K562 (cell line): ENCODE results near the gene ZDHHC8. TPM values are rescaled to one million over a fixed set of nuclear protein-coding genes. Genes with fewer than 3 reads are reported as not detected.

Experiments used
- AFF1 ChIP-seq, 2 experiments: fragments of 450-650 bp; IDR thresholded peaks; 2 replicates each; pipeline ENCODE4 v1.6.1; 2018; ENCODE audit warnings: mild to moderate bottlenecking in 2 of 2, low read depth in 1 of 2; ENCODE audit not compliant: partially characterized antibody in 2 of 2
- CC2D1A ChIP-seq: fragments of 450-650 bp; IDR thresholded peaks from 2 replicates; pipeline ENCODE4 v1.6.1; 2017; ENCODE audit warnings: mild to moderate bottlenecking
- E2F6 ChIP-seq, 2 experiments: IDR thresholded peaks; 2 replicates each; pipeline ENCODE4 v1.6.1; 2011; ENCODE audit warnings: borderline replicate concordance in 1 of 2, control low read depth in 1 of 2, low read depth in 1 of 2, low read length in 1 of 2, mild to moderate bottlenecking in 1 of 2, mixed read lengths in 1 of 2, moderate library complexity in 1 of 2; ENCODE audit not compliant: insufficient read depth in 1 of 2, insufficient read length in 1 of 2, poor library complexity in 1 of 2, severe bottlenecking in 1 of 2; ENCODE audit errors: extremely low read depth in 1 of 2
- KAT8 ChIP-seq: fragments of 450-650 bp; IDR thresholded peaks from 2 replicates; pipeline ENCODE4 v1.6.1; 2016; ENCODE audit warnings: low read depth, mild to moderate bottlenecking
- KHSRP ChIP-seq: fragments of 450-650 bp; IDR thresholded peaks from 2 replicates; pipeline ENCODE4 v1.6.1; 2017
- LARP7 ChIP-seq: fragments of 450-650 bp; IDR thresholded peaks from 2 replicates; pipeline ENCODE4 v1.6.1; 2016
- MECOM ChIP-seq: fragments of 250-450 bp; sonication (Bioruptor Pico); IDR thresholded peaks from 2 replicates; pipeline ENCODE4 v1.8.0; 2022; ENCODE audit warnings: inconsistent platforms
- MEF2A ChIP-seq: IDR thresholded peaks from 2 replicates; pipeline ENCODE4 v1.6.1; 2011; ENCODE audit warnings: low read depth, mild to moderate bottlenecking, low read length, moderate library complexity; ENCODE audit not compliant: control insufficient read depth
- MTA2 ChIP-seq: fragments of 450-650 bp; IDR thresholded peaks from 2 replicates; pipeline ENCODE4 v1.6.1; 2016; ENCODE audit warnings: low read depth
- PHB2 ChIP-seq: fragments of 450-650 bp; IDR thresholded peaks from 2 replicates; pipeline ENCODE4 v1.6.1; 2017; ENCODE audit warnings: low read depth
- POLR2AphosphoS5 ChIP-seq: IDR thresholded peaks from 2 replicates; pipeline ENCODE4 v1.6.1; 2011; ENCODE audit warnings: mild to moderate bottlenecking, low read depth, low read length, moderate library complexity; ENCODE audit not compliant: control insufficient read depth, insufficient read depth
- POLR2B ChIP-seq: fragments of 450-650 bp; IDR thresholded peaks from 2 replicates; pipeline ENCODE4 v1.6.1; 2018; ENCODE audit warnings: low read depth; ENCODE audit not compliant: partially characterized antibody
- POLR3A ChIP-seq: IDR thresholded peaks from 2 replicates; pipeline ENCODE4 v1.6.1; 2011; ENCODE audit warnings: borderline replicate concordance, mild to moderate bottlenecking, moderate library complexity; ENCODE audit not compliant: insufficient read length, insufficient read depth; ENCODE audit errors: extremely low read depth
- RBM17 ChIP-seq: fragments of 200-400 bp; formaldehyde crosslinking; IDR thresholded peaks from 2 replicates; pipeline ENCODE4 v1.6.1; 2017; ENCODE audit warnings: low read depth, mild to moderate bottlenecking, low read length, borderline replicate concordance
- RBM34 ChIP-seq: fragments of 200-400 bp; formaldehyde crosslinking; IDR thresholded peaks from 2 replicates; pipeline ENCODE4 v1.6.1; 2018; ENCODE audit warnings: low read length, borderline replicate concordance; ENCODE audit not compliant: insufficient read depth
- SMARCC2 ChIP-seq: fragments of 450-650 bp; IDR thresholded peaks from 2 replicates; pipeline ENCODE4 v1.6.1; 2017; ENCODE audit warnings: antibody characterized with exemption, moderate library complexity, mild to moderate bottlenecking, low read depth
- TSC22D4 ChIP-seq: fragments of 450-650 bp; IDR thresholded peaks from 2 replicates; pipeline ENCODE4 v1.6.1; 2016; ENCODE audit warnings: missing genetic modification characterization, missing biosample characterization, control low read depth
- ZBTB5 ChIP-seq: fragments of 450-650 bp; IDR thresholded peaks from 2 replicates; pipeline ENCODE4 v1.6.1; 2017; ENCODE audit warnings: antibody characterized with exemption
- ZBTB7A ChIP-seq: IDR thresholded peaks from 2 replicates; pipeline ENCODE4 v1.6.1; 2011; ENCODE audit warnings: low read depth, mild to moderate bottlenecking, low read length, moderate library complexity, borderline replicate concordance; ENCODE audit not compliant: control insufficient read depth
- ZNF445 ChIP-seq: fragments of 250-450 bp; sonication (Bioruptor Pico); IDR thresholded peaks from 2 replicates; pipeline ENCODE4 v1.4.0; 2020; ENCODE audit warnings: low read depth, mild to moderate bottlenecking, moderate library complexity
- polyA plus RNA-seq, 8 experiments: library from polyadenylated mRNA; depleted of rRNA in 4 of 8; stranded (reverse) in 5 of 8; unstranded in 3 of 8; fragments of >200 nt; fragmentation: Nextera tagmentation in 2 of 8; fragmentation: Illumina TruSeq in 1 of 8; extraction: Ambion mirVana in 2 of 8; extraction: Trizol in 1 of 8; gene quantifications; 2 replicates each; pipeline versions ENCODE4 v1.2.1 to v1.2.3, GENCODE V29; 2011 to 2014; ENCODE audit warnings: inconsistent platforms in 1 of 8, missing spikeins in 1 of 8
- total RNA-seq, 7 experiments: library from RNA; depleted of rRNA in 6 of 7; stranded (reverse); fragments of >200 nt in 6 of 7; fragmentation: Illumina TruSeq in 2 of 7; extraction: Trizol in 2 of 7; gene quantifications; 2 replicates each; pipeline versions ENCODE4 v1.2.1 to v1.2.3, GENCODE V29; 2011 to 2021; ENCODE audit warnings: low replicate concordance in 1 of 7
- TF ChIP-seq, protein P1 (sequence below): sonication (generic); formaldehyde crosslinking; IDR thresholded peaks from 2 replicates; pipeline ENCODE4 v1.5.0; 2020; ENCODE audit warnings: missing genetic modification reagents

ZDHHC8 gene
- total and polyA plus RNA-seq, 9 of the 15 experiments (the other 6 are each of a cell fraction or from before 2014, with no cell fraction given): 0.04 to 109 (median 16.4) TPM

DNA sequence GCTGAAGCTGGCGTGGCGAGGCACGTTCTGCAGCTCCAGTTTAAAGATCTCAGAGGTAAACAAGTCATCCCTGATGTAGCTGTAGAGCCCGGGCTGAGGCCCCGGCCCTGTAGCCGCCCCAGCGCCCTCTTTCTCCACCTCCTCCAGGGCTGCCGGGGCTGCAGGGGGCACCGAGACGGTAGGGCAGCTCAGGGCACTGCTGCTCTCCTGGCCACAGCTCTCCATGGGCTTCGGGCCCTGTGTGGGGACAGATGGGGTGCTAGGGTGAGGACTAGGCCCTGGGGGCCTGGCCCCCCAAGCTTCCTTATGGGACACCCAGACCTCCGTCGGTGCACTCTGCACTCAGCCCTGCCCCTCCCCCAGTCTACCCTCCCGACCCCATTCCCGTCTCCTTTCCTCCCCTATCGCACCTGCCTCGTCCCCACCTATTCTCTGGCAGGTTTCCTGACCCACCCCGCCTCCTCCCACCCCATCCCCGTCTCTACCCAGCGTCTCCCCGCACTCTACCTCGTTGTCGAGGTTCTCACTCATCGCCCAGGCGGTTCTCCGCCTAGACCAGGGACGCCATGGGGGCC lies 15.1 kb upstream of the ZDHHC8 start (continued):
- peak; percentile 83 for TF ChIP-seq CC2D1A
- no peak for TF ChIP-seq RBM17
- TF ChIP-seq KHSRP: no peak
- TF ChIP-seq POLR2B: peak; percentile 83
- TF ChIP-seq TSC22D4 (tag): no peak
- TF ChIP-seq POLR2AphosphoS5: no peak
- no peak for TF ChIP-seq ZNF445 (CRISPR knock-in tag)
- TF ChIP-seq MTA2: no peak
- peak; percentile 61; the same call in 1 of the 2 replicates for TF ChIP-seq ZBTB5
- TF ChIP-seq, protein P1, sequence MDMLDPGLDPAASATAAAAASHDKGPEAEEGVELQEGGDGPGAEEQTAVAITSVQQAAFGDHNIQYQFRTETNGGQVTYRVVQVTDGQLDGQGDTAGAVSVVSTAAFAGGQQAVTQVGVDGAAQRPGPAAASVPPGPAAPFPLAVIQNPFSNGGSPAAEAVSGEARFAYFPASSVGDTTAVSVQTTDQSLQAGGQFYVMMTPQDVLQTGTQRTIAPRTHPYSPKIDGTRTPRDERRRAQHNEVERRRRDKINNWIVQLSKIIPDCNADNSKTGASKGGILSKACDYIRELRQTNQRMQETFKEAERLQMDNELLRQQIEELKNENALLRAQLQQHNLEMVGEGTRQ (CRISPR knock-in tag): no peak
- TF ChIP-seq LARP7: peak; percentile 97; the same call in 1 of the 2 replicates
- TF ChIP-seq POLR3A: no peak
- TF ChIP-seq SMARCC2: 0 out of 2 replicates have a peak, but pooled peaks have one; percentile 42
- TF ChIP-seq PHB2: peak; percentile 62; the same call in 1 of the 2 replicates
- no peak for TF ChIP-seq MEF2A
- no peak for TF ChIP-seq MECOM (CRISPR knock-in tag)
- TF ChIP-seq KAT8: peak; percentile 42; the same call in 1 of the 2 replicates
- TF ChIP-seq AFF1 (IDR thresholded peaks at IDR 0.05; ENCODE audit: low read depth in 1 of 2, partially characterized antibody in 2 of 2): peak; percentile 56 to 90
- no peak for TF ChIP-seq ZBTB7A
- peak; percentile 18 to 40 for TF ChIP-seq E2F6 (IDR thresholded peaks at IDR 0.05; ENCODE audit: borderline replicate concordance in 1 of 2, extremely low read depth in 1 of 2, insufficient read depth in 1 of 2, insufficient read length in 1 of 2, low read depth in 1 of 2, low read length in 1 of 2, poor library complexity in 1 of 2, severe bottlenecking in 1 of 2)
- TF ChIP-seq RBM34: no peak
